ENCODE data around the gene ZNF324B. TPM values are rescaled to one million over a fixed set of nuclear protein-coding genes. Genes with fewer than 3 reads are reported as not detected.

The ZNF324B gene
- total RNA-seq, 6 experiments from 2014 or later, result 2.9 to 3.3 (median 2.9) TPM

DNA sequence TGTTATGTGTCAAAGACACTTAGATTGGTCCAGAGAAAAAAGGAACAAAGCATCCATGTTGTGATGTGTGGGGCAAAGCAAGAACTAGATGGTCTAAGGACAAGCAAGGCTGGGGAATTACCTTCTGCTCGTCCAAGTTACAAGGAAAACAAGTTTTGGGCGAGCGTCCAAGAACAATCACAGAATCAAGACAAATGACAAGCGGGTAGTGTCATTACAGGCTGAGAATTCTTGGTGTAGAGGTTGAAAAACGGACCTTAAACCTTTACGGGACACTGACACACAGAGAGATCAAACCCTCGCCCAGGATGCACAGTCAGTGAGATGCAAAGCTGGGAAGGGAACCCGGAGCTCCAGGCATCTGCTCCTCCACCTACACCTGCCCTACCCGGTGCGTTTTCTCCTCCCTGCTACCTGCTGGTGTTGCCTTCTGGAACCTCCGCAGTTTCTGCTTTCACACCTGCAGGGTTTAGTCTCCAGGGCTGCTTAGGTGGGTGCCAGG lies 515 bp upstream of the ZNF324B start:
- no peak for TF ChIP-seq CTCF (IDR thresholded peaks at IDR 0.05)
- TF ChIP-seq POLR2A (IDR thresholded peaks at IDR 0.05), result no peak
- Histone ChIP-seq H3K27ac (no peak overlapping the region), H3K36me3 (no peaks in the 10 kb centered on the region), H3K4me3 (peak overlapping the region; percentile 88 to 100 (median 94)), H3K9me3 (no peaks in the 10 kb centered on the region), H3K27me3 (no peaks in the 10 kb centered on the region), H3K4me1 (peaks cover 0 to 10% (median 3%) of the 10 kb centered on the region in 4 donors)
- intact Hi-C loops (cut with DNase I), result no loop called here
- ATAC-seq (peak; percentile 11 to 41 (median 19)), DNase-seq (peak in 1 of 3 donors; percentile 47)
- 4% methylated on average over 8 of the region's 11 CpGs for WGBS (ENCODE audit: insufficient coverage, low coverage, low lambda C conversion rate, missing lambda C conversion rate)

- Histone ChIP-seq H3K27me3 (no peaks in the 10 kb centered on the region), H3K4me3 (no peak overlapping the region), H3K4me1 (peaks cover 0 to 10% (median 3%) of the 10 kb centered on the region in 4 donors), H3K27ac (no peak overlapping the region), H3K9me3 (no peaks in the 10 kb centered on the region), H3K36me3 (no peaks in the 10 kb centered on the region)
- TF ChIP-seq POLR2A (IDR thresholded peaks at IDR 0.05), result no peak
- TF ChIP-seq CTCF (IDR thresholded peaks at IDR 0.05), result no peak
- WGBS (ENCODE audit: insufficient coverage, low coverage, low lambda C conversion rate, missing lambda C conversion rate), result 100% methylated on average over 1 of the region's 6 CpGs
- no peak for DNase-seq
- intact Hi-C loops (cut with DNase I), result no loop called here
- ATAC-seq, result no peak
These were observed 2.3 kb downstream of the ZNF324B start for GRCh38 chr19:58453743-58454142.

GRCh38 chr19:58455306-58455705 lies 3.9 kb downstream of the ZNF324B start:
- intact Hi-C loops (cut with DNase I), result no loop called here
- Histone ChIP-seq H3K4me3 (no peak overlapping the region), H3K27me3 (no peaks in the 10 kb centered on the region), H3K9me3 (no peaks in the 10 kb centered on the region), H3K4me1 (peaks cover 0 to 10% (median 3%) of the 10 kb centered on the region in 4 donors), H3K36me3 (no peaks in the 10 kb centered on the region), H3K27ac (no peak overlapping the region)
- DNase-seq (peak in 1 of 3 donors; percentile 48), ATAC-seq (no peak)
- no CpG with 5 or more reads among the region's 21 CpGs for WGBS (ENCODE audit: insufficient coverage, low coverage, low lambda C conversion rate, missing lambda C conversion rate)
- TF ChIP-seq CTCF (IDR thresholded peaks at IDR 0.05), result no peak
- TF ChIP-seq POLR2A (IDR thresholded peaks at IDR 0.05), result no peak

GRCh38 chr19:58456111-58456510 lies 4.7 kb downstream of the ZNF324B start:
- Histone ChIP-seq H3K27me3 (no peaks in the 10 kb centered on the region), H3K4me3 (no peak overlapping the region), H3K27ac (no peak overlapping the region), H3K36me3 (no peaks in the 10 kb centered on the region), H3K9me3 (no peaks in the 10 kb centered on the region), H3K4me1 (peaks cover 0 to 5% (median under 1%) of the 10 kb centered on the region in 4 donors)
- DNase-seq (peak in 1 of 3 donors; percentile 39), ATAC-seq (no peak)
- intact Hi-C loops (cut with DNase I), result no loop called here
- no CpG with 5 or more reads among the region's 35 CpGs for WGBS (ENCODE audit: insufficient coverage, low coverage, low lambda C conversion rate, missing lambda C conversion rate)
- TF ChIP-seq POLR2A (IDR thresholded peaks at IDR 0.05) (no peak), CTCF (IDR thresholded peaks at IDR 0.05) (no peak)

- no peaks in the 10 kb centered on the region for H3K27me3 ChIP-seq
- no peak for TF ChIP-seq CTCF (IDR thresholded peaks at IDR 0.05)
- TF ChIP-seq POLR2A (IDR thresholded peaks at IDR 0.05), result no peak
These were observed 8.6 kb downstream of the ZNF324B start for GRCh38 chr19:58460039-58460438.

More at GRCh38 chr19:58460039-58460438, 8.6 kb downstream of the ZNF324B start:
- WGBS (ENCODE audit: insufficient coverage, low coverage, low lambda C conversion rate, missing lambda C conversion rate), result 92% methylated on average over 2 of the region's 2 CpGs
- DNase-seq (no peak), ATAC-seq (no peak)
- Histone ChIP-seq H3K4me3 (no peak overlapping the region), H3K9me3 (no peaks in the 10 kb centered on the region), H3K27ac (no peak overlapping the region), H3K36me3 (no peaks in the 10 kb centered on the region), H3K4me1 (no peaks in the 10 kb centered on the region)
- intact Hi-C loops (cut with DNase I), result no loop called here

Measured in right lobe of liver (tissue), 6 donors.